Adrenal gland (tissue), 5 donors: ENCODE data around the gene EIF4G3.

Source experiments
- CTCF ChIP-seq, 6 experiments: fragments of 450-650 bp in 4 of 6; fragments of 200-600 bp in 2 of 6; sonication (generic) in 1 of 6; IDR thresholded peaks; 1 replicate in 5 of 6; 2 replicates in 1 of 6; pipeline versions ENCODE4 v1.5.1 to v1.8.0; 2016 to 2021; ENCODE audit warnings: antibody characterized with exemption in 6 of 6, mild to moderate bottlenecking in 2 of 6, moderate library complexity in 1 of 6
- POLR2A ChIP-seq, 2 donors: fragments of 450-650 bp; IDR thresholded peaks; one replicate each; pipeline ENCODE4 v1.6.1; 2017; ENCODE audit warnings: antibody characterized with exemption in 2 of 2, mild to moderate bottlenecking in 2 of 2, moderate library complexity in 1 of 2
- donor health status: DM: no; HTN: no; CAD: no.

GRCh38 chr1:20988943-20989342 is 187.8 kb downstream of the EIF4G3 start:
- TF ChIP-seq POLR2A (IDR thresholded peaks at IDR 0.05) = no peak
- no peak for TF ChIP-seq CTCF (IDR thresholded peaks at IDR 0.05)
